K562 (cell line): Measurements from ENCODE around the gene FEM1B.

Experiments
- CTCF ChIP-seq, 3 experiments: IDR thresholded peaks in 2 of 3; conservative IDR thresholded peaks in 1 of 3; 2 replicates each; pipeline ENCODE4 v1.5.1; 2011 to 2012; ENCODE audit warnings: low read length in 3 of 3, mild to moderate bottlenecking in 3 of 3, control low read depth in 2 of 3, improper control_type of control experiment in 1 of 3, inconsistent platforms in 1 of 3, low read depth in 1 of 3, mixed read lengths in 1 of 3, moderate library complexity in 1 of 3; ENCODE audit not compliant: insufficient read depth in 2 of 3
- GABPA ChIP-seq: fragments of 200-800 bp; sonication (Bioruptor generic); conservative IDR thresholded peaks from 2 replicates; pipeline ENCODE4 v1.6.1; 2016; ENCODE audit warnings: low read depth, missing genetic modification characterization, missing compliant biosample characterization
- POLR2A ChIP-seq: fragments of 450-650 bp; conservative IDR thresholded peaks from 2 replicates; pipeline ENCODE4 v1.6.1; 2016
- PPARD ChIP-seq: fragments of 250-450 bp; sonication (Bioruptor Pico); IDR thresholded peaks from 2 replicates; pipeline ENCODE4 v1.8.0; 2022; ENCODE audit warnings: inconsistent platforms, mild to moderate bottlenecking, moderate library complexity
- RREB1 ChIP-seq: fragments of 250-450 bp; sonication (Bioruptor Pico); IDR thresholded peaks from 2 replicates; pipeline ENCODE4 v1.4.0; 2020
- SMAD1 ChIP-seq: fragments of 150-350 bp; IDR thresholded peaks from 2 replicates; pipeline ENCODE4 v1.6.1; 2014; ENCODE audit warnings: low read length, low read depth; ENCODE audit not compliant: partially characterized antibody
- STAT5A ChIP-seq: IDR thresholded peaks from 2 replicates; pipeline ENCODE4 v1.6.1; 2012; ENCODE audit warnings: low read length, inconsistent platforms, borderline replicate concordance
- ZNF511 ChIP-seq: sonication (generic); formaldehyde crosslinking; IDR thresholded peaks from 2 replicates; pipeline ENCODE4 v1.8.0; 2022; ENCODE audit warnings: mild to moderate bottlenecking, missing genetic modification reagents

GRCh38 chr15:68332266-68332665, 54.7 kb downstream of the FEM1B start:
- TF ChIP-seq ZNF511 (CRISPR knock-in tag) (no peak), CTCF (IDR thresholded peaks at IDR 0.05 in 2 of 3, conservative IDR thresholded peaks at IDR 0.05 in 1 of 3; ENCODE audit: insufficient read depth in 2 of 3, low read depth in 1 of 3, low read length in 3 of 3) (no peak), POLR2A (no peak), STAT5A (no peak), GABPA (no peak), PPARD (CRISPR knock-in tag) (no peak), RREB1 (CRISPR knock-in tag) (no peak), SMAD1 (no peak)
